Activated CD8-positive, alpha-beta memory T cell treated with anti-CD3 and anti-CD28 coated beads, Interleukin-2, amount 50 U/mL, for 1 hour (primary cell): ENCODE measurements around the gene OBSCN.
"Not testable (repeated sequence)": the region's sequence is repeated elsewhere in the genome, so short reads cannot be mapped to it uniquely, and the experiment has no call there.

ENCODE experiments used
- DNase-seq: peaks from one replicate; pipeline ENCODE4 v3.0.0-alpha.2; 2020; ENCODE audit errors: extremely low read depth

OBSCN gene

DNA sequence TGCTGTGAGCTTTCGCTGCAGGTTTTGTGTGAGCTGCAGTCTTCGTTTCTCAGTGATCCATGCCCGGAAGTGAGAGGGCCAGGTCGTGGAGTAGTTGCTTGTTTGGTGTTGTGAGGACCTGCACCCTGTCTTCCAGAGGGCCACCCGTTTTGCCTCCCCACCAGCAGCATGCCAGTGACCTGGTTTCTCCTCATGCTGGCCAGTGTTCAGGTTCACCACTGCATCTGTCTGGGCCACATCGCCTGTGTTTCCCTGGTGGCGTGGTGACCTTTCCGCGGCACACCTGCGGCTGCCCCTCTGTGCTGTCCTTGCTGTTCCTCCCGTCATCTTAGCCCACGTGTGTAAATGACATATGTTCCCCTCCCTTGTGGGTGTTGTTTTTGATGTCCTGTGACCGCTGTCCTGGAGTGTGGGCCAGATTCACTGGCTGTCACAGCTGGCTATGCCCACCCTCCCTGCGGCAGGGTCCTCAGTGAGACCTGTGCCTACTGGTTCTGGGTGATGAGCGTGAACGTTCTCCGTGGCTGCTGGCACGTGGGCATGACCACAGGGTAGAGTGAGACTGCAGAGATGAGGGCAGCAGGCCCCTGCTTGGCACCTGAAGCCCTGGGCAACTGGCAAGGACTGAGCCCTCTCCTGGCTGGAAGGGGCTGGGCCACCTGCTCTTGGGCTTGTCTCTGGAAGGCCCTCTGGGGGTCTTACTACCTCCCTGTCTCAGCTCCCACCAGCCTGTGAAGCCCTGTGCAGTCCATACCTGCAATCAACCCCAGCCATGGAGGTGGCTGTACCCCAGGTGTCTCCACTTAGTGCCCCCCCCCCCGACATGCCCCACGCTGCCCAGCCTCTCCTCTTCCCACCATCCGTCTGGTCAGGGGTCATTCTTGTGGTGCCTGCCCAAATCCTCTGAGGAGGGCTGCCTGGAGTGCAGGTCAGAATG lies 35.0 kb upstream of the OBSCN start:
- DNase-seq = no peak

DNA sequence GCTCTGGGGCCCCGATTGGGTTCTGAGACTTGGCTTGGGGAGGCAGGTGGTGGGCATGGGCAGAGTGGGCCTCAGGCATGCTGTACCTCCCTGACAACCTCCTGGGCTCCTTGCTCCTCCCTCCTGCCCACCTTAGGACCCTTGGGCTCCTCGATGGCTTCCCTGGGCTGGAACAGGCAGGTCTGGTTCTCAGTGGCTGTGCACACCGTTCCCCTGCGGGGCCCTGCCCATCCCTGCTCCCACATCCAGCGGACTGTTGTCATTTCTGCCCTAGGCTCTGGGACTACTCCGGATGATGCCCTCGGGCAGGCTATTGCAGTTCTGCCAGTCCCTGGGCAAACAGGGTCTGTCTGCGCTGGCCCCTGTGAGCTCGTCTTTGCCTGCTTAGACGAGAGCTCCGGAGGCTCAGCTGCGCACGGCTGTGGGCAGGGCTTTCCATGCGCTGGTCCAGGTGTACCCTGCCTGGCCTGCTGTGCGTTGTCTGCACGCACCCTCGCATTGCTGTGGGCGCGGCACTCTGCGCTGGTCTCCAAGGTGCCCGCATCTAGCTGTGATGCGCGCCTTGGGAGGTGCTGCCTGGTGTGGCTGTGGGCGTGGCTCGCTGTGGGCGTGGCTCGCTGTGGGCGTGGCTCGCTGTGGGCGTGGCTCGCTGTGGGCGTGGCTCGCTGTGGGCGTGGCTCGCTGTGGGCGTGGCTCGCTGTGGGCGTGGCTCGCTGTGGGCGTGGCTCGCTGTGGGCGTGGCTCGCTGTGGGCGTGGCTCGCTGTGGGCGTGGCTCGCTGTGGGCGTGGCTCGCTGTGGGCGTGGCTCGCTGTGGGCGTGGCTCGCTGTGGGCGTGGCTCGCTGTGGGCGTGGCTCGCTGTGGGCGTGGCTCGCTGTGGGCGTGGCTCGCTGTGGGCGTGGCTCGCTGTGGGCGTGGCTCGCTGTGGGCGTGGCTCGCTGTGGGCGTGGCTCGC lies 34.0 kb upstream of the OBSCN start:
- not testable (repeated sequence) for DNase-seq

DNA sequence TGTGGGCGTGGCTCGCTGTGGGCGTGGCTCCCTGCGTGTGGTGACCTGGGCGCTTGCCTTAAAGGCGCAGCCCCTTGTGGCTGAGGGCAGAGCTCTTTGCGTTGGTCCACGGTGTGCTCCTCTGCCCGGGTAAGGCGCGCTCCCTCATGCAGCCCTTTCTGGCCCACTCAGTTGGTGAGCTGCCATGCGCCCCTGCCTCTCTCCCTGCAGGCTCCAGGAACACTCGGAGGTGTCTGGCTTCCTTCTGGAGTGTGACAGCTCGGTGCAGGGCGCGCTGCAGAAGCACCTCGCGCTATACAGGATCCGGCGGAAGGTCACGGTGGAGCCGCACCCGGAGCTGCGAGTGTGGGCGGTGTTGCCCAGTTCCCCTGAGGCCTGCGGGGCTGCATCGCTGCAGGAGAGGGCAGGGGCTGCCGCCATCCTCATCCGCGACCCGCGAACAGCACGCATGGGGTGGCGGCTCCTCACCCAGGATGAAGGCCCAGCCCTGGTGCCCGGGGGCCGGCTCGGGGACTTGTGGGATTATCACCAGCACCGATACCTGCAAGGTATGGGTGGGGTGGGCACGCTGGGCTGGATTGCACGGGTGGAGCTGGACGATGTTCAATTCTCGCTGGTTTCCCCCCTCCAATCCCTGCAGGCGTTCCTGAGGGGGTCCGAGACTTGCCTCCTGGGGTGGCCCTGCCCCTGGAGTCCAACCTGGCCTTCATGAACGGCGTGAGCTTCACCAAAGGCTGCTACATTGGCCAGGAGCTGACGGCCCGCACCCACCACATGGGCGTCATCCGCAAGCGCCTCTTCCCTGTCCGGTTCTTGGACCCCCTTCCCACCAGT lies 33.1 kb upstream of the OBSCN start:
- DNase-seq = no peak

DNA sequence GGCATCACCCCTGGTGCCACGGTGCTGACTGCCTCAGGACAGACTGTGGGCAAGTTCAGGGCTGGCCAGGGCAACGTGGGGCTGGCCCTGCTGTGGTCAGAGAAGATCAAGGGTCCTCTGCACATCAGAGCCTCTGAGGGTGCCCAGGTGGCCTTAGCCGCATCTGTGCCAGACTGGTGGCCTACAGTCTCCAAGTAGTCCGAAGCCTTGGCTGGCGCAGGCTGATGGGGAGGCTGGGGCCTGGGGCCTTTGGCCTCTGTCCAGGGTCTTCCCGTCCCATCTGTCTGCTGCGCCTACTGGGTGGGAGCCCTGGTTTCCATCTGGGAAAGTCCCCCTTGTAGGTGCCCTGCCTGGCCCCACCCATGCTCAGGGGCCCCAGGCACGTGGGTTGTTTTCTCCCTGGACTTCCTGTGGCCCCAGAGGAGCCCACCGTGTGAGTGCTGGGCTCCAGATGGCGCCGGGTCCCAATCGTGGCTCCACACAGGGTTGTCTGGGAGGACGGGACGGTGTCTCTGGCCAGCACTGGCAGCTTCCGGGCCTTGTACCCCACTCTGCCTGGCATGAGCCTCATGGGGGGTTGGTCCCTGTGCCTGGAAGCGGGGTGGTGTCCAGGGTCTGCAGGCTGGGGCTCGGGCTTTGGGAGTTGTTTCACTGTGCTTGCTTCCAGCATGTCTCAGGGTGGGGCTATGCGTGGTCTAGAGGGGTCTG lies 32.4 kb upstream of the OBSCN start:
- DNase-seq = no peak

DNA sequence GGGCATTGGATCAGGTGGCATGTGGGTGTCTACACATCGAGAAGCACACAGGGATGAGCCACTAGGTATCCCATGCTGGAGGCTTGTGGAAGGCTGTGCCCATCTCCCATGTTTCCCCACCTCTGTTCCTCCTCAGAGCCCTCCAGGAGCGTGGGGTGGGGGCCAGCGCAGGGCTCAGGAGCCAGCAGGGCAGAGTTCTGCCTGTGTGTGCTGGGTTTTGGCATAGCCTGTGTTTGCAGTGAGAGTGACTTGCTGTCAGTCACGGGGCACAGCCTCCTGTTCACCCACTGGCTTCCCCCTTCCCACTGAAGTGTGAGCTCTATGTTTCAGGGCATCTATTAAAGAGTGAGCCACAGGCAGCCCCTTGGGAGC lies 31.8 kb upstream of the OBSCN start:
- no peak for DNase-seq

DNA sequence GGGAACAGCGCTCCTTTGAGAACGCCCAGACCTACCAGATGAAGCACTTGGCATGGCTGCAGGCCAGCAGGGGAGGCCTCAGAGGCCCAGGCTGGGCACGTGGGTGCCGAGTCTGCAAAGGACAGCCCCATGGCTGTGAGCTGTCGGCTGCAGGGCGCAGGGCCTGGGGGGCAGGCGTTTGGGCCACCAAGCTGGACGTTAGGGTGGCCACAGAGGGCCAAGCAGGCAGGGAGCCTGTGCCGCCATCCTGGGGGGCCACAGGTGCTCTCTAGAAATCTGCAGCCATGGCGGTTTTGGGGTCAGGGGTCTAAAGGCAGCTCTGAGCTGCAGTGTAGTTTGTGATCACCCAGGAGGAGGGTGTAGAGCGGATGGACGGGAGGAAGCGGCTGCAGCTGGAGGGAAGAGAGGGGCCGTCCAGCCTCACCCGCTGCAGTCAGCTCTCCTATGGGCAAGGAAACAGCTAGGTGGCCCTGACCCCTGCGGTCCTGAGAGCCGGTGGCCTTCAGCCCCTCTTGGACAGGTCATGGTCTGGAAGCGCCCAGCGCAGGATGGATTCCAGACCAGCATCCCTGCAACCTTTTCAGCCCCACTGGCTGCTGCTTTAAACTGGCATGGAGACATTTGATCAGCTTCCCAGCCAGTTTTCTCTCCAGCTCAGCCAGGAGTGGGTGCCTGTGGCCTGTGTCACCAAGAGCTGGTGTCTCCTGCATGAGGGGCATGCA lies 31.2 kb upstream of the OBSCN start:
- DNase-seq = no peak

DNA sequence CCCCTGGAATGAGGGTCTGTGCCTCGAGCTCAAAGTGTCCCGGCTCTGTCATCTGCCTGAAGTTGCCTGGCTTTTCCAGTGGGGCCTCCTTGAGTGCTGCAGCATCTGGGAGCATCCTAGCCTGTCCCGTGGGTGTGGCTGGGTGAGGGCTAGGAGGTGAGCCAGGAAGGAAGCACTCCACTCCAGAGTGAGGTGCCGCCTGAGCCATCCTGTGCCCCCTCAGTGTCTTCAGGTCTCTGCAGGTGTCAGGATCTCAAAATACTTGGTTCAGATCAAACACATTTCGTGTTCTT lies 30.7 kb upstream of the OBSCN start:
- no peak for DNase-seq

DNA sequence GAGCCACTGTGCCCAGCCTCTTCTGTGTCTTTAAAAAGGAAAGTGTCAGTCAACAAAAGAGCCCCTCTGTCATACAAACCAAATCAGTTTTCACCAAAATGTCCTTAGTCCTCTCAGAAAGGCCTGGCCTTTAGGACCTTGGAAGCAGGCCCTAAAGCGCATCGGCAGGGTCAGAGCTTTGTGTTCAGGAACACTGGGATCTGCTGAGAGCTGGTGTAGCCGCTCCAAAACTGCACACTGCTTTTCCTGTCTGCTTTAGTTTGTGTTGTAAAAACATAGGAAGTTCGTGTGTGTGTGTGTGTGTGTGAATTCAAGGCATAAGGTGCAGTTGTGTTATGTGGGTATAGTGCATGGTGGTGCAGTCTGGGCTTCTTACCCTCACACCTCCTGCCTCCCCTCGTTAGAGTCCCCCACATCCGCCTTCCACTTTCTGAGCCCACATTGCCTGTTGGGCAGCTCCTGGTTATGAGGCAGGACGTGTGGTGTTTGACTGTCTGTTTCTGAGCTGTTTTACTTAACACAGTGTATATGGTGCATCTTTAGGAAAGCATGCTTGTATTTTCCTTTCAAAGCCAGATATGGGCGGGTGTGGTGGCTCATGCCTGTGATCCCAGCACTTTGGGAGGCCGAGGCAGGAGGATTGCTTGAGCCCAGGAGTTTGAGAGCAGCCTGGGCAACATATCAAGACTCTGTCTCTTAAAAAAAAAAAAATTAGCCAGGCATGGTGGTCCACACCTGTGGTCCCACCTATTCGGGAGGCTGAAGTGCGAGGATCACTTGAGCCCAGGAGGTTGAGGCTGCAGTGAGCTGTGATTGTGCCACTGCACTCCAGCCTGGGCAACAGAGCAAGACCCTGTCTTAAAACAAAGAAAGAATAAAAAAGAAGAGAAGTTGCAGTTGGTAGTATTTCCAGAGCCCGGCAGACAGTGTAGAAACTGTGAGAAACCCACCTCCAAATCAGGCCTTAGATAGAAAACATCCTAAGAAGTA lies 29.8 kb upstream of the OBSCN start:
- DNase-seq = no peak

DNA sequence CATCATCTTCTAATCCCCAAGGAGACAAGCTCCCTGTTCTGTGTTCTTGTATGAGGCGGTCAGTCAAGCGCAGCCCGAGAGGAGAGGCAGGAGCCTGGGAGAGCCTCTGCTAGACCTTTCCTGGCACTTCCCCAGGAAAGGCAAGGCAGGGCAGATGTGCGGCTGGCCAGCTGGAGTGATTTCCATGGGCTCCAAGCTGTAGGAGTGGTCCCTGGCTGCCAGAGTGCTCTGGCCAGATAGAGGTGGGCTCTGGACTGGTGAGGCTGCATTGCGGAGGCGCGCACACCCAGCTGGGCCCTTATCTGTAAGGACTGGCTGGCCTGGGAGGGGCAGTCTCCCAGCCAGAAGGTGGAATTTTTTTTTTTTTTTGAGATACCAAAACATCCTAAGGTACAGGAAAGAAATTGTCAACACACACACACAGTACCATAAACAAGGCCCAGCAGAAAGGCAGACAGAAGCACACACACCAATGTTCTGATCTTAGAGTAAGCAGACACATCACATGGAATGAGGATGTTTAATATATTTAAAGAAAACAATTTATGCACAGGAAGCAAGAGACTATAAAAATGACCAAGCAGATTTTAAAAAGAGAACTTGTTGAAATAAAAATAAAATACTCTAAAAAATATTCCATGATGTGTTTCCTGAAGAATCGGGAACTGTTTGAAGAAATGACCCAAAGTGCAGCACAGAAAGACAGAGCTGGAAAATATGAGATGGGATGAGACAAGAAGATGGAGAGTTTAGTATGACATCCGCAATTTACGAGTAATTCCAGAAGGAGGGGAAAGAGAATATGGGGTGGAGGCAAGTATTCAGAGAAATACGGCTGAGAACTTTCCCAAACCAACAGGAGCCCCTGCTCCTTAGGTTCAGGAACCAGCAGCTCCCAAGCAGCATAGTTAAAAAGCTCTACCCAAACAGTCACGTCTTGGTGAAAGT lies 28.8 kb upstream of the OBSCN start:
- no peak for DNase-seq

DNA sequence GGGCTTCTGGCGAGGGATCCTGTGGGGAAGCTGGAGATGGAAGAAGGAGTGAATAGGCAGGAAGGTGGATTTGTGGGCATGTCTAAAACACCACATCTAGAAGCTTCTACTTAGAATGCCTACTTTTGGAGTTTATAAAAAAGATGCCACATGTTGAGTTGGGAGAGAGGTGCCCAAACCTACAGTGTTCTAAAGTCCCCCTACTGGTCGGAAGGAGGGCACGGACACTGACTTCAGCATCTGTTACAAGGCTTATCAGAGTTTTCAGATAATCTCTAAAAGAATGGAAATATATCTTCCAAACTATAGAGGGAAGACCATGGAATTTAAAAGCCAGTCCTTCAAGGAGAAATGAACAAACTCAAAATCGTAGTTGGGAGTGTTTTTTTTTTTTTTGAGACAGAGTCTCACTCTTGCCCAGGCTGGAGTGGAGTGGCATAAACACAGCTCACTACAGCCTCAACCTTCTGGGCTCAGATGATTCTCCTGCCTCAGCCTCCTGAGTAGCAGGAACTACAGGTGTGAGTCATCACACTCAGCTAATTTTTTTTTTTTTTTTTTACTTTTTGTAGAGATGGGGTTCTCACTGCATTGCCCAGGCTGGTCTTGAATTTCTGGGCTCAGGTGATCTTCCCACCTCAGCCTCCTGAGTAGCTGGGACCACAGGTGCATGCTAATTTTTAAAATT lies 27.4 kb upstream of the OBSCN start:
- DNase-seq = no peak

DNA sequence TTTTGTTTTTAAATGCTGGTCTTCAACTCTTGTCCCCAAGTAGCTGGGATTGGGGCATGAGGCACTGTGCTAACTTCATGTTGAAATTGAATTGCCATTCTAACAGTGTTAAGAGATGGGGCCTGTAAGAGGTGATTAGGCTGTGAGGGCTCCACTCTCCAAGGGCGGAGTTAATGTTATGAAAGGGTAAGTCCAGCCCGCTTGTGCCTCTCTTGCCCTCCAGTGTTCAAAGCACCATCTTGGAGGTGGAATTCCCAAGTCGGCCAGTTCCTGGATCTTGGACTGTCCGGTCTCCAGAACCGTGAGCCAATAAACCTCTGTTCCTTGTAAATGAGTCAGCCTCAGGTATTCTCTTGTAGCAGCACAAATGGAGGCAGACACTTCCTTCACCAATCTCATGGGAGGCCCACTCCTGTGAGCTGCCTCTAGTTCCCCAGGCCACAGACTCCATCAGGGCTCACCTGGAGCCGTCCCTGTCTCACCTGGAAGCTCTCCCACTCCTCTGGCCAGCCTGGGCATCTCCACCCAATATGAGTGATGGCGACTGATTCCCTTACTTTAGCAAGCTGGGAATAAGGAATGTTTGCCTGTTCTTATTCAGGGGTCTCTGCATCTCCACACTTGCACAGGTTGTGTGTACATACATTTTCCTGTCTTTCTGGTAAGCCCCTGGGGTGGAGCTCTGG lies 26.7 kb upstream of the OBSCN start:
- no peak for DNase-seq

DNA sequence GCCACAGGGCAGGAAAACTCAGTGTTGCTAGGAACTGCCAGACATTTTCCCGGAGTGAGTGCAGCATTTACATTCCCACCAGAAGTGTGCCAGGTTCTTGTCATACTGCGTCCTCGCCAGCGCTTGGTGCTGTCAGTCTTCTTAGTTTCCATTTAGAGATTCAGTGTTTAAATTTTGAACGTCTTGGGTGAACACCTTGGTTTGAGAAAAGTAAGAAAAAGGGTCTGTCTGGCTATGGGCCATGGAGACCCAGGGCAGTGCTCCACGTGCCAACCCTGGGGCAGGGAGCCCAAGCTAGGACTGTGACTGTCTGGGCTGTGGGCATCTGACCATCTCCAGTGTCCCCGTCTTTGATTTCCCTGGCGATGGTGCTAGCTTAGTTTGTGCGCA lies 26.2 kb upstream of the OBSCN start:
- DNase-seq = no peak

DNA sequence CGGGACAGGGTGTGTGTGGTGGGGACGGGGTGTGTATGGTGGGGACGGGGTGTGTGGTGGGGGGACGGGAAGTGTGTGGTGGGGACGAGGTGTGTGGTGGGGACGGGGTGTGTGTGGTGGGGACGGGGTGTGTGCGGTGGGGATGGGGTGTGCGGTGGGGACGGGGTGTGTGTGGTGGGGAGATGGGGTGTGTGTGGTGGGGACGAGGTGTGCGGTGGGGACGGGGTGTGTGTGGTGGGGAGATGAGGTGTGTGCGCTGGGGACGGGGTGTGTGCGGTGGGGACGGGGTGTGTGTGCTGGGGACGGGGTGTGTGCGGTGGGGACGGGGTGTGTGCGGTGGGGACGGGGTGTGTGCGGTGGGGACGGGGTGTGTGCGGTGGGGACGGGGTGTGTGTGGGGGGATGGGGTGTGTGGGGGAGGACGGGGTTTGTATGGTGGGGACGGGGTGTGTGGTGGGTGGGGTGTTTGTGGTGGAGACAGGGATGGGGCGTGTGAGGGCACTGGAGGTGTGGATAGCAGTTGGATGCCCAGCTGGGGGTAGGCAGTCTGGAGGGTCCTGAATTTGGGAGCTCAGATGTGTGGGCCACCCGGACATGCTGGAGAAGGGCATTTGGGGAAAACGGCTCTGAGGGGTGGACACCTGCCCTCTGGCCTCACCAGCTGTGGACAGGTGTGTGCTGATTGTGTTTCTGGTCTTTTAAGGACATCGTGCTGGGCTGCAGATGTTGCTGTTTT lies 25.4 kb upstream of the OBSCN start:
- DNase-seq = no peak

DNA sequence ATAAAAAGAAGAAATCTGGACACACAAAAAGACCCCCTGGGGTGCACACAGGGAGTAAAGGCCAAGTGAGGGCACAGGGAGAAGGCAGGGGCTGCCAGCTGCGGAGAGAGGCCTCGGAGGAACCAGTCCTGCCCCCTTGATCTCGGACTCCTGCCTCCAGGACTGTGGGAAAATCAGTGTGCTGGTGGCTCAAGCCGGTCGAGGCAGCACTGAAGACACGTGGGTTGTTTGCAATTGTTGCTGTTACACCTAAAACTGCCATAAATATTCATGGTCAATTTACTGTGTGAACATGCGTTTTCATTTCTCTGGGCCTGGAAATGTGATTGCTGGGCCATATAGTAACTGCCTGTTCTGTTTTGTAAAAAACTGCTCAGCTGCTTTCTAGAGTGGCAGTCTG lies 23.7 kb upstream of the OBSCN start:
- DNase-seq = no peak

DNA sequence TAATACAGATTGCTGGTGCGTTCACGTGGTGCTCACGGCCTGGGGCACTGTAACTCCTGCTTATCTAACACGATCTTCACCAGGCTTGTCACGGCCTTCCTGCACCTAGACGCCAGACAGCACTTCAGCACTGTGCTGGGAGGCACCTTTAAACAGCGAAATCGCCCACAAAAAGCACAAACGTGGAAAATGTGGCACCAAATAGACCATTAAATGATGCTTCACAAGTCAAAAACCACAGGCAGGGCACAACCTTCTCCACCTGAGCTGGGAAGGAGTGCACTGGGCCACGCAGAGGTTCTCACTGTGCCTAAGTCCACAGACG lies 22.2 kb upstream of the OBSCN start:
- peak; percentile 19 for DNase-seq

DNA sequence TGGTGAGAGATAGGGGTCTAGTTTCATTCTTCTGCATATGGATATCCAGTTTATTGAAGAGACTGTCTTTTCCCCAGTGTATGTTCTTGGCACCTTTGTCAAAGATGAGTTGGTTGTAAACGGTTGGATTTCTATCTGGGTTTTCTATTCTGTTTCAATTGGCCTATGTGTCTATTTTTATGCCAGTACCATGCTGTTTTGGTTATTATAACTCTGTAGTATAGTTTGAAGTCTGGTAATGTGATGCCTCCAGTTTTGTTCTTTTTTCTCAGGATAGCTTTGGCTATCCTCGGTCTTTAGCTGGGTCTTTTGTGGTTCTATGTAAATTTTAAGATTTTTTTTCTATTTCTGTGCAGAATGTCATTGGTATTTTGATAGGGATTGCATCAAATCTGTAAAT lies 19.6 kb upstream of the OBSCN start:
- not testable (repeated sequence) for DNase-seq

DNA sequence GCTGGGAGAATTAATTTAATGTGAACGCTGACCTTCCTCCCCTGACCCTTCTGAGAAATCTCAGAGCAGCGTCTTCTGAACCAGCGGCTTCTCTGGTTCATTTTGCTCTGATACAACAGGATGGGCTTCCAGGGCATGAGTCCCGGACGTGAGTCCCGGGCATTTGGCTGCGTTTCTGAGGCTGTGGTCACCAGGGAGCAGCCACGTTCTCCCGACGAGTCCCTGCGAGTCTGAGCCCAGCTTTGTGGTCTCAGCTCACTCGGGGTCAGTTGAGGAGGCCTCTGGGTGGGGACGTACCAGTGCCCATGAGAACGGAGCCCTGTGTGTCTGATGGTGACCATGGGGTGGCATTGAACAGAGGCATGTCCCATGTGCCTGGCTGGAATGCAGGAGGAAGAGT lies 17.7 kb upstream of the OBSCN start:
- no peak for DNase-seq
